GM18870 (cell line): Measurements from ENCODE around the gene ZBTB20.
"Not testable (repeated sequence)": the region's sequence is repeated elsewhere in the genome, so short reads cannot be mapped to it uniquely, and the experiment has no call there.

Source experiments
- ATAC-seq: cut with Tn5 transposase; IDR thresholded peaks from one replicate; pipeline ENCODE4 v1.9.1; 2021; ENCODE audit warnings: moderate library complexity; ENCODE audit not compliant: unreplicated experiment

The ZBTB20 gene

GRCh38 chr3:114687151-114687550 is 459.9 kb downstream of the ZBTB20 start:
- ATAC-seq, result no peak

GRCh38 chr3:114686621-114687020 is 460.5 kb downstream of the ZBTB20 start:
- ATAC-seq, result no peak

DNA sequence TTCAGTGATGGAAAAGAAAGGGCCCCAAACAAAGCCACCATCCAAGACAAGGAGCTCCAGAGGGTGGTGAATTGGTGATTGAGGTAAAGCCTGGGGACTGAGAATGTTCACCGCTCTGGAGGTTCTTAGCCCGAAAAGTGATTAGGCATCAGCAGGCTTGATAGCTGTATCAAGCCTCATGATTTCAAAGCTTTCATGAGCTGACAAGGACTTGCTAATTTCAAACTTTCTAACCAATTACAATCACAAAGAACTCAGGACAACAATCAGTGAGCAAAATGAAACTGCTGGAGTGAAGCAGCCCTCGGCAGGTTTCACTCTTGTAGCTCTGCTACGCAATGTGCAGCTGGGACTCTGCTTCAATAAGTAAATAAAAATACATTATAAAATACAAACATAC is 461.9 kb downstream of the ZBTB20 start:
- ATAC-seq, result no peak

- no peak for ATAC-seq
These were observed 466.8 kb downstream of the ZBTB20 start for GRCh38 chr3:114680299-114680698.

- ATAC-seq, result not testable (repeated sequence)
These were observed 467.3 kb downstream of the ZBTB20 start for GRCh38 chr3:114679773-114680172.

- no peak for ATAC-seq
These were observed 472.0 kb downstream of the ZBTB20 start for GRCh38 chr3:114675104-114675503.

DNA sequence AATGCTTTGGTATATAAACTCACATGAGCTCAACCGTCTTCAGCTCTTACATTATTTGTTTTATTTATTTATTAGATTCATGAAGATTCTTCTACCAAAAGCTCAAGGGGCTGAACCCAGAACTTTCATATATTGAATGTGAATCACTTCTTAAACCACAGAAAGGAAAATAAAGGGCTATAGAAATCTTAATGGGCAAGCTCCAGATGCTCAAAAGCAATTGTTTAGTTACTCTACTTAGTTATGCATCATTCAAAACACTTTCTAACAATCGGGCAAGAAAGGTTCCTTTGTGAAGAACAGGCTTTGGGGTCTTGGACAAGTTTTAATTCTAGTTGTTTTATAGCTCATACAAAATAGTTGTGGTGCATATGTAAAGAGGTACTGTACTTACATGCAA is 473.1 kb downstream of the ZBTB20 start:
- ATAC-seq, result no peak

DNA sequence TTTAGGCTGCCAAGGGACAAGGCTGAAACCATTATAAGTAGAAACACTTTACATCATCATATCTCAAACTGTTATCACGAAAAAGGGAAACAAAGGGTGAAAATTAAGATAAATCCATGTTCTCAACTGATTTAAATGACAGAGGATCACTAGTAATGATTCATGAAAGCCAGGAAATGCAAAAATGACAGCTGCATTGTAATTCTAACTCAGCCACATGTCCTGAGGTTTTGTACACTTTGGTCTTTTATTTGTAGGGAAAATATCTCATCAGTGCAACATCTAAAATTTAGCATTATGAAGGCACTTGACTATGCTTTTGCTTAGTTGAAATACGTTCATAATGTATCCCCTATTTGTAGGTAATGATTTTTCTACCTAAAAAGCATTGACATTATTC is 473.6 kb downstream of the ZBTB20 start:
- no peak for ATAC-seq

DNA sequence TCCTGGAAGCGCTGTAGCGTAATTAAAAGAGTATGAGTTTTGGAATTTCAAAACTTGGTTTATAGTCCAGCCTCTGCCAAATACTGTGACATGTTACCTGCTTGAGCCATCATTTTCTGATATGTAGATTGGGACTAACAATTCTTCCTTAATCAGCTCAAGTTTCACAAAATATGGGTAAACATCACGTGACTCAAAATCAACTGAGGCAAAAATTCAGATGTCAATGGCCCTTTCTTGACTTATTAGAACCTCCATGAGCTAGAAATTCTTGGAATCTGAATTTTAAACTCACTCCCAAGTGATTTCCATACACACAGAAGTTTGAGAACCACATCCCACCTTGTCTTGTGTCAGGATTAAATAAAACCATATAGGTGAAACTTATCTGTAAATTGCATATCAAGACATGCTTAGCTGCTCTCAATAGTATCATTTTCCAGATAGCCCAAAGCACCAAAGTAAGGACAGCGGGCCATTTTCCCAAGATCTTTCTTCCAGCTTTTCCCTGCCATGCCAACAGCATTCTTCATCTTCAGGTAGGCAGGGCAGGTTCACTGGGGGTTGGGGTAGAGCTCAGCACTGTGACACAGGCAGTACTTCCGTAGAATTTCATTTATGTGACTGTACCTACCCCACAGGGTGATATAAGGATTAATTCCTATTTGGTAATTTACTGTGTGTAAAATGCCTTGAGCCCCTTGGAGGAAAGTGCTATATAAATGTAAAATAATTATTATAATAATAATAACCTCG is 474.2 kb downstream of the ZBTB20 start:
- no peak for ATAC-seq

GRCh38 chr3:114671741-114672510 is 475.2 kb downstream of the ZBTB20 start:
- ATAC-seq, result no peak

GRCh38 chr3:114669614-114670013 is 477.5 kb downstream of the ZBTB20 start:
- ATAC-seq, result no peak

GRCh38 chr3:114668099-114668498 is 479.0 kb downstream of the ZBTB20 start:
- ATAC-seq, result no peak

DNA sequence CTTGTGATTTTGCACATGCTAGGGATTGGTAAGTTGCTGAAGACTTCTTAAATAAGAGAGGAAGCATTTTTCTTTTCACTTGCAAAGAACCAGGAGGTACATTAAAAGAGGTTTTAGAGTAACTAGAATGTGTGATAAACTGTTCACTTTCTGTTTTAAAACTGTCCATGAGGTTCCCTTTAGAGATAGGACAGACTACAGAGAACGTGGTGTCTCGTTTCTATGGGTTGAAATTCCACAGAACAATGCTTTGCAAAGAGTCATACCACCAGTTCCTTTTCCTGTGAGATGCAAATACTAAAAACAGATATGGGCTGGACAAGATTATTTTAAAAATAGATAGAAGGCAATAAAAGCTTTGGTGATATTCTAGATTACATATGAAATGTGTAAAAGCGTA is 480.5 kb downstream of the ZBTB20 start:
- no peak for ATAC-seq

GRCh38 chr3:114664006-114664405 is 483.1 kb downstream of the ZBTB20 start:
- ATAC-seq, result no peak

GRCh38 chr3:114660808-114661207 is 486.3 kb downstream of the ZBTB20 start:
- no peak for ATAC-seq

DNA sequence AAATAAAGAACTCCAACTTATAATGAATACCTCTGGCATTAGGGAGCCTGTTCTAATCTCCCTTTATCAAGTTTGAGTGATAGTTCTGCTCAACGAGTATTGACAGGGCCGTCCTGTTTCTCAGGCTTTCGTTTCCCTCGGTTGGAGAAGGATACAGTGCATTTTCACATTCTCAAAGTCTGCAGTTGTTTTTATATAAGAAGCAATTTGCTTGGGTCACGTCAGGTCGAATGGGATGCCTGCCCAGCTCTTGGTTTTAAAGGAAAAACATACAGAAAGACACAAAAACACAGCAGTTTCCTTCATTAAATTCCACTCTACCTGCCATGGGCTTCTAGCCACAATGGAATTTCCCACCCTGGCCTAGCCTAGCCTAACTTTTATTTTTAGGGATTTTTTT is 487.0 kb downstream of the ZBTB20 start:
- ATAC-seq, result no peak

DNA sequence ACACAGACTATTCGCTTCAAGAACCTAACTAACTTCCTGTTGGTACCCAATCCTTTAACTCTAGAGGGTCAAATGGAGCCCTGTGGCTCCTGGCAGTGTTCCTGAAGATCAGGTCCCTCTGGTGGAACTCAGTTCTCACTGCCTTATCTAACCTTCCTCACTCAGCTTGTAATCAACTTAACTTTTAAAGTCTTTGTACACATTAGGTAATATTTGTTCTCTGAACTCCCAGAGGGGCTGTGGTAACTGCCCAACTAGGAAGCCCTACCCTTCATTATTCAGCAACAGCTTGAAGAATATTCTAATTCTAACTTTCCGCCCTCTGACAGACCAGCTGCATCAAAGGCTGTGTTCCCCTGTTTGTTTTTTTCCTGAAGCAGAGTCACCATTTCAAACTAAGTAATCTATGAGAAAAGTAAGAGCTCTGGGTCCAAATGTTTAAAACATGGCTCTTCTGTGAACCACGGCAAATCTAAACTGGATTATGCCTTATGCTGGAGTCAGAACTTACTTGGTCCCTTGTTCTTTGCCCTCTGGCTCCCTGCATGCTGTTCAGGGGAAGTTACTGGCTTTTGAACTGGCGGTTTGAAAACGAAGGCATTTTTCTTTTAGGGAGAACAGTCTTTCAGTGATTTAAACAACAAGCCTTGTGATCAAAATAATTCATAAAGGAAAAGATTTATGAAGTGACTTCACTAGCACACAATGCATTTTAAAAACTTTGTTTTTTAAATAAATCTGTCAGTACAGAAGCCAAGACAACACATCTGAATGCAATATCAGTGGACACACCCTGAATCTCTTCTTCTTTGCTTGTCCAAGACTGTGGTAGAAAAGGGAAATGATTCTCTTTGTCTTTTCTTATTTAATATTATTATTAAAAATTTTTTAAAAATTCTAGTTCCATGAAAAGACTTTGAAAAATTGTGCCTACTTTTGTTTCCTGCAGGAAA is 487.7 kb downstream of the ZBTB20 start:
- ATAC-seq, result no peak

DNA sequence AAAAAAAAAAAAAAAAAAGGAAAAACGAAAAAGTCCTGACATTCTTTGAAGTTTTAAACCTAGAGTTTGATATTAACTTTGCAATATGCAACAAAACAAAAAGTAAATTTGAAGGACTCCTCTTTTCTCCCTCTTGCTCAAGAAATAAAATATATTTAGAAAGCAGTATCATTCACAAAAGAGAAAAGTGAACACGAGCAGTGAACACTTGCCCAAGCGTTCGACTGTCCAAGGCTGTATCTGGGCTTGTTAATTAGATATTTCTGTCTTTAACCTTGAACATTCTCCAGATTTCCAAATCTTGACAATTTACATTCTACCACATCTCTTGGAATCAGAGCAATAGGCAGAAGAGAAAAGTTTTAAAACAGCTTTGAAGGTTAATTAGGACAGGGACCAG is 495.5 kb downstream of the ZBTB20 start:
- ATAC-seq, result no peak

DNA sequence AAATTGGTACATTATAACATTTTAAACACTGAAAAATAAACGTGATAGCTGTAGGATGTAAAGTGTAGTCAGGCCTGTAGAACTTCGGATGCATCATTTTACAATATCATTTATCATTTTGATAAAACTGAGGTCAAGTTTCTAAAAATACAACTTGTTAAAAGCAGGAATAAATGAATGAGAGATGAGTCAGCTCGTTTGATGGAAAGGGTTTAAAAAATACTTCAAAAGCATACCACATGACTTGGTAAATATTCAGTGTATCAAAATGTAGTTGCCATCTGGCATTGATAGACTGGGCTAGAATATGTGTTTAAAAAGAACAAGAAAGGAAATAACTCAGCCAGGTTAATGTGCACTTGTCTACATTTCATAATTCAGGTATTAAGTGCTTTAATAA is 496.3 kb downstream of the ZBTB20 start:
- no peak for ATAC-seq

GRCh38 chr3:114649331-114649730 is 497.8 kb downstream of the ZBTB20 start:
- ATAC-seq, result no peak

DNA sequence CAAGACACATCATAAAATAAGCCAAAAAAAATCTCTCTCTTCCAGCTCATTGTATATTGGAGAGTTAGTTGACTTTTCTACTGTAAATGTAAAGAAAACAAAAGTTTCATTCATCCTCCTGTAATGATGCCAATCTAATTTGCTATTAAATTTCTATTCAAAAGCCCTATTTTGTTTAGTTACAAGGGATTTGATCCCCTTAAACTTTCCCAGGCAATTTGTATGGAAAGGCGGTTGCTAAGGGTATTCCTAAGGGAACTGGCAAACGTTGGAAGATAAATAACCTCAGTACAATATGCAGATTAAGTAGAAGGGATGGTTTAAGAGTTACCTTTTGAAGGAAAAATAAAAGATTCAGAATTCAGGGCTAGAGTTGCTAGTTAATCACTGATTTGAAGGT is 500.6 kb downstream of the ZBTB20 start:
- no peak for ATAC-seq
